ENCODE measurements around the gene SYT15B.
"Not testable (repeated sequence)": the region's sequence is repeated elsewhere in the genome, so short reads cannot be mapped to it uniquely, and the experiment has no call there.

Gene SYT15B

DNA sequence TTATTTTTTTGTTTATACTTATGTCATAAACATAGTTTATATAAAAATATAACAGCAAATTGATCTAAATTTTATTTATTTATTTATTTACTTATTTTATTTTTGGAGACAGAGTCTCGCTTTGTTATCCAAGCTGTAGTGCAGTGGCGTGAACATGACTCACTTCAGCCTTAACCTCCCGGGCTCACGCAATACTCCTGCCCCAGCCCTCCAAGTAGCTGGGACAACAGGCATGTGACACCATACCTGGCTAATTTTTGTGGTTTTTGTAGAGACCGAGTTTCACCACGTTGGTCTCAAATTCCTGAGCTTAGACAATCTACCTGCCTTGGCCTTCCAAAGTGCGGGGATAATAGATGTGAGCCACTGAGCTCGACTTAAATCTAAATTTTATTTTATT lies 13.0 kb downstream of the SYT15B start:
- H3K4me2 ChIP-seq, H3K27me3 ChIP-seq, H3K9me3 ChIP-seq, H3K9ac ChIP-seq, H3K36me3 ChIP-seq, H3K4me3 ChIP-seq, H3K27ac ChIP-seq, H4K20me1 ChIP-seq, H3K4me1 ChIP-seq: not testable (repeated sequence)

DNA sequence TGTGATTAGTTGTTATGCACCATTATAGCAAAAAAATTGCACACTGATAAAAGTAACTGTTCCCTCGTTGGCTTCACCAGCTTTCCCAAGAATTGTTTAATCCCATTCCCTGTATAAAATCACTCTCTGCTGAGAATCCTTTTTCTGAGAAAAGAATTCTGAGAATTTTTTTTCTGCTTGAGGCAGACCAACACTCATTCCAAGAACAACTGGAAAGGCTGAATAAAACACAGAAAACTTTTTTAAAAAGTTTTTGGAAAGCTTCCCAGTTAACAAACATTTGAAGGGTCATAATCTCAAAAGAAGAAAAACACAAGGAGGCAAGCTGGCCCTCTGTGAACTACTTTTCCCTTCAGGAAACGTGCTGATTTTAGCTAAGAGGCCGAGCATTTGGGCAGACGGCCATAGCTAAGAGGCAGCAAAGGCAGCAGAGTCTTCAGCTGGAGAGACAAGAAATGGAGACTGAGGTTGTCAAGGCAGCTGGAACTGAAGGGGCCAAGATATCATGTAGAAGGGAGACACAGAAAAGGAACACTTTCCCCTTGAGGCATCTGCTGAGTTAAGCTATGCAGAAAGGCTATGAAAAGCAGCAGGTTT lies 16.5 kb downstream of the SYT15B start:
- not testable (repeated sequence) for H3K36me3 ChIP-seq, H3K9me3 ChIP-seq, H3K27me3 ChIP-seq, H3K27ac ChIP-seq, H4K20me1 ChIP-seq, H3K4me3 ChIP-seq, H3K9ac ChIP-seq, H3K4me2 ChIP-seq, H3K4me1 ChIP-seq

DNA sequence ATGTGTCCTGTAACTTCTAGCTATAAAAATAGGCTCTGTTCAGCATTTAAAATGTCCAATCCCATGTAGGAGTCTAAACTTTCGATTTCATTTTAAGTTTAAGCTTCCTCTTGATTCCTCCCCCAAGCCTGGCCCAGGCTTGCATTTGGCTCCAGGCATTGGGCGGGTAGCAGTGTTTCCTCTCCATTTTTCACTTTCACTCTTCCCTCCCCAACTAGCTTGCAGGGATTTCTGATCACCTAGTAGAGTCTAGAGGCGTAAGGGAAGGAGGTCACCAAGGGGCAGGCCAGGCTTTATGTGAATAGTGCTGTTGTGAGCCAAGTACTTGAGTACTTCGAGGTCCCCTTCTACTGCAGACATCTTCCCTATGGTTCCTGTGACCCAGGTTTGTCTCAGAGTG lies 18.5 kb downstream of the SYT15B start:
- not testable (repeated sequence) for H3K36me3 ChIP-seq, H3K4me3 ChIP-seq, H3K27ac ChIP-seq, H3K9ac ChIP-seq, H3K9me3 ChIP-seq, H4K20me1 ChIP-seq, H3K4me2 ChIP-seq, H3K4me1 ChIP-seq, H3K27me3 ChIP-seq

DNA sequence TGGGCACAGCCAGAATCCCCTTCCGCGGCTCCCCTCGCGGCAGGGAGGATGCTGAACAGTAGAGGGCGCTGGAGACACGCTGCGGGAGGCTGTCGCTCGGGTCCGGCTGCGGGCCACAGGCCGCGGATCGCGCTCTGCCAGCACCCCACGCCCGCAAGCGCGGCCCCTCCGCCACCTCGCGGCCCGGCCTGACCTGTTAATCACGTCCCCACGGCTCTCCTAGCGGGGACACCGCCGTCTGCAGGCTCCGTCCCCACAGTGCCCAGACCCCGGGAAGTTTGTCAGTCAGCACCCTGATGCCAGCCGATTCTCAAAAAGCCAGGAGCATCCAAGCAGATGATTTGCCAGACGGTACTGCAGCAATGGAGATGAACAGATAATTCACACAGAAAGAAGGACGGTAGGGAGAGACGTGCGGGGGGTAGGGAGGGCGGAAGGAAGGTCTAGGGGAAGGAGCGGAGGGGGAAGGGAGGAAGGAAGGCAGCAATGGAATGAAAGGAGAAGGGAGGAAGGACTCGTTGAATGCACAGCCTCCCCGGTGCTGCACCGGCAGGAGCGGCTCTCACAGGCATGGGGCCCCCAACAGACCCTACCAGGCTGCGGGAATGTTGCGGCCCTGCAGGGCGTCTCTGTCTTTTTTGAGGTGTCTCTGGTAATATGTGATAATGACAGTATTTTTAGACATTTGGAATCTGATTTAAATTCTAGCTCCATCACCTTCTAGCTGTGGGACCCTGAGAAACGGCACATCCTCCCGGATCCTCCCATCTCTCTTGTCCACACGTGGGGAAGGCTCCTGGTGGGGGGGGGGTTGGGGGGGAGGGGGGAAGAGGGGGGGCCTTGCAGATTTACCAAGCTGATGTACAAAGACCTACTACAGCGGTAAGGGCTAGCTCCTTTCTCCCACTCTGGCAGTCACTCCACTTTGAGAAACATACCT lies 19.5 kb downstream of the SYT15B start:
- H3K36me3 ChIP-seq, H3K9me3 ChIP-seq, H3K27ac ChIP-seq, H3K4me1 ChIP-seq, H3K27me3 ChIP-seq, H3K9ac ChIP-seq, H4K20me1 ChIP-seq: not testable (repeated sequence)
- H3K4me3 ChIP-seq, result peak overlapping the region; percentile 57; the same call in 1 of the 2 replicates
- peak overlapping the region; percentile 47 for H3K4me2 ChIP-seq

DNA sequence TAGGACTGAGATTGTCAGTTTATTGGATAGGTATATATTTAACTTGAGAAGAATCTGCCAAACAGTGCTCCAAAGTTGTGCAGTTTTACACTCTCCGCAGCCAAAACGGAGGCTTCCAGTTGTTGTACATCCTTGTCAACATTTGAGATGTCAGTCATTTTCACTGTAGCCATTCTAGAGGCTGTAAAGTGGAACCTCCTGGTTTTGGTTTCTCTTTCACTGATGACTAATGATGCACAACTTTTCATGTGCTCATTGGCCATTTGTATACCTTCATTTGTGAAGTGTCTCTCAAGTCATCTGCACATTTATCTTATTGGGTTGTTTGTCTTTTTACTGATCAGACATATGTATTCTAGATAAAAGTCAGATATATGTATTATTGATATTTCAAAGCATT lies 22.5 kb downstream of the SYT15B start:
- not testable (repeated sequence) for H3K4me1 ChIP-seq, H3K36me3 ChIP-seq, H3K4me2 ChIP-seq, H3K9ac ChIP-seq, H3K27me3 ChIP-seq, H3K27ac ChIP-seq, H4K20me1 ChIP-seq, H3K9me3 ChIP-seq, H3K4me3 ChIP-seq

DNA sequence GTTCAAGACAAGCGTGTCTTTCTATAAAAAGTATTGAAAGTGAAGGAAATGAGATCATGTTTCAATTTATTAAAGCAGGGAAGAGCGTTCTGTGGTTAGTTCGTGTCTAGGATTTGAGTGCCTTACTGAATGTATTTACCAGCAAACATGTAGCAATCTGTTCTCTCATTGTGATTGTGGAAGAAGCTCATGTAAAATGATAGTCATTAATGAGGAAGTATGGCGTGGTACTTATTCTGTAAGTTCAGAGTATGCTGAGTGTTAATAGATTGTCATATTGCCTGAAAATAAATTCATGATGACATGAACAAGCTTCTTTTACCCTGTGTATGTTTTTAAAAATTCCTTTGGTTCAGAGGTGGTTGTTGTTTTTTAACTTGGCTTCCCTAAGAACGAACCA lies 32.5 kb downstream of the SYT15B start:
- H3K4me1 ChIP-seq, H3K4me2 ChIP-seq, H3K9me3 ChIP-seq, H3K36me3 ChIP-seq, H3K4me3 ChIP-seq, H3K9ac ChIP-seq, H3K27me3 ChIP-seq, H4K20me1 ChIP-seq, H3K27ac ChIP-seq: not testable (repeated sequence)

DNA sequence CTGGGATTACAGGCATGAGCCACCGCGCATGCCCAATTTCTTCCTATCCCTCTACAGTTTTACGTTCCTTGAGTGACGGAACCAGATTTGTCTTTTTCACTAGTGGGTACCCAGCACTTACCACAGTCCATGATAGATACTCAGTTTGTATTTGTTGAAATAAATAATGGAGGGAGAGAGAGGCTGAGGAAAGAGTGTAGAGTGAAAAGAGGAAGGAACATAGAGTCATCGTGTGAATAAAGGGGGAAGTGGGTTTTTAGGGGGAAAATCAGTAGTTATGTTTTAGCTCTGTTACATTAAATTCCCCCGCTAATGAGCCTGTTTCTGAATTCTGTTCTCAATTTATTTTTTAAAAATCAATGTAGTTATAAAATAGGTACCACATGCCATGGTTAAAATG lies 37.7 kb downstream of the SYT15B start:
- not testable (repeated sequence) for H4K20me1 ChIP-seq, H3K36me3 ChIP-seq, H3K4me1 ChIP-seq, H3K9ac ChIP-seq, H3K4me2 ChIP-seq, H3K9me3 ChIP-seq, H3K4me3 ChIP-seq, H3K27me3 ChIP-seq, H3K27ac ChIP-seq

DNA sequence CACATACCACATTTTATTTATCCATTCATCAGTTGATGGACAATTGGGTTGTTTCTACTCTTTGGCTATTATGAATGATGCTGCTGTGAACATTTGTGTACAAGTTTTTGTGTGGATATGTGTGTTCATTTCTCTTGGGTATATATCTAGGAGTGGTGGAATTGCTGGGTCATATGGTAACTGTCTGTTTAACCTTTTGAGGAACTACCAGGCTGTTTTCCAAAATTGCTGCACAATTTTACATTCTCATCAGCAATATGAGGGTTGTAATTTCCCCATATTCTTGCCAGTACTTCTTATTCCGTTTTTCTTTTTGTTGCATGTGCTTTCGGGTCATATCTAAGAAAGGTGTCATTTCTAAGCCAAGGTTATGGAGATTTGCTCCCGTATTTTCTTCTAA lies 38.3 kb downstream of the SYT15B start:
- H3K9me3 ChIP-seq, H3K4me2 ChIP-seq, H3K4me3 ChIP-seq, H3K27me3 ChIP-seq, H3K4me1 ChIP-seq, H3K27ac ChIP-seq, H4K20me1 ChIP-seq, H3K36me3 ChIP-seq, H3K9ac ChIP-seq: not testable (repeated sequence)

DNA sequence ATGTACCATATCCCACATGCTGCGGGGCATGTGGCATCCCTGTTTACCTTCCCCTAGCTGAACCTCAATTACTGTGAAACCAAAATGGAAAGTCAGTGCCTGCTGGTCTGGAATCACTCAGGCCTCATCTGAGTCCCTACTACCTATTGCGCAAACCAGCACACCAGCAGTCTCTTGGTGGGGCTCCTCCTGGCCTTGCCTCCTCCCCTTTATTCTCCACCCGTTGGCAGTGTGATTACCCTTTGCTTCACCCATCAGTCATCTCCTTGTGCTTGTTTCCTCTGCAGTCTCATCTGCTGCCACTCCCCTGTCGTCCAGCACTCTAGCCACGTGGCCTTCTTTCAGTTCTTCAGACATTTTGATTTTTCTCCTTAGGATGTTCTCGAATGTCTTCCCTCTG lies 39.3 kb downstream of the SYT15B start:
- not testable (repeated sequence) for H4K20me1 ChIP-seq, H3K9me3 ChIP-seq, H3K27ac ChIP-seq, H3K4me1 ChIP-seq, H3K27me3 ChIP-seq, H3K4me2 ChIP-seq, H3K9ac ChIP-seq, H3K4me3 ChIP-seq, H3K36me3 ChIP-seq

DNA sequence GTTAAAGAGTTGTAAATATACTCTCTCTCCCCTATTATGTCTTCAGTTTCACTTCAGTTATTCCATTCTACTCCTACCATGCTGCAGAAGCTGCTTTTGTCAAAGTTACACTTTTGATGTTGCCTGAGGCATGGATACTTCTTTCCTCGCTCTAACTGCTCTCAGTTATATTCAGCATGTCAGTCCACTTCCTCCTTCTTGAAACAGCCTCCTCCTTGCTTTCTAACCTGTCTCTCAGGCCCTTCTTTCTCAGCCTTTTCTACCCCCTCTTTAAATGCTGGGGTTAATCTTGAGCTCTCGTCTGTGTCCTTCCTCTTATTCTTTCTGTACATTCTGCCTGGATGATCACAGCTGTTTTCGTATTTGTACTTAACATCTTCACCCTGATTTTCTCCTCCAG lies 40.0 kb downstream of the SYT15B start:
- H3K9me3 ChIP-seq, H4K20me1 ChIP-seq, H3K4me3 ChIP-seq: not testable (repeated sequence)

DNA sequence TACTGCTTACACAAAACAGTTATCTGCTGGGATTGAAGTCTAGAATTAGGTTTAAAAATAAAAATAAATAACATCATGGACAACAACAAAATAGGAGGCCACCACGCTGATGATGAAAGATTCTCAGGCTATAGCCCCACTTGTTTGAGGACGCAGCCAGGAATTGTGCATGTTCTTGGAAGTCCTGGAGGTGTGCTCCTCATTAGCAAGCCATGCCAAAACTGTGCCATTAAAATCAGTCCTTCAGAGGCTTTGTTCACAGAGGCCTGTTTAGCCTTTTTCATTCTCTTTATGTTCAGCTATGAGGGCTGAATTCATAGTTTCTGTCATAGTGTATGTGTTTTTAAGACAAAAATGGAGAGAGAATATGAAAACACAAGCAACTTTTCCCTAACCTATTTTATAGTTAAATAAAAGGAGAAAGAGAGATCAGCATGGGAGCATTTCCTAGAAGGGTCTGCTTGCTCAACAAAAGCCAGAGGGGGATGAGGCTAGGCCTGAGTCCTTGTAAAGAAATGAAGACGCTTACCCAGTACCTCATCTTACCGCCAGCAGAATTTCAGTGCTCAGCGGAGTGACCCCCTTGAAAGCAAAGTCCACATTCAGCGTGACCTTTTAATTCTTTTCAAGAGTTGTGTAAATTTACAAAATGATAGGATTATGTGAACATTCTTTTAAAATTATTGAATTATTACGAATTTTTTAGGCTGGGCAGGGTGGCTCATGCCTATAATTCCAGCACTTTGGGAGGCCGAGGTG lies 46.2 kb downstream of the SYT15B start:
- not testable (repeated sequence) for H3K27ac ChIP-seq, H3K27me3 ChIP-seq, H3K36me3 ChIP-seq, H3K9me3 ChIP-seq, H3K4me3 ChIP-seq, H4K20me1 ChIP-seq, H3K9ac ChIP-seq, H3K4me2 ChIP-seq, H3K4me1 ChIP-seq

More for the DNA sequence above, 40.0 kb downstream of the SYT15B start:
- H3K27ac ChIP-seq, H3K4me2 ChIP-seq, H3K4me1 ChIP-seq, H3K9ac ChIP-seq, H3K36me3 ChIP-seq, H3K27me3 ChIP-seq: not testable (repeated sequence)

Data from BLaER1 (cell line).